Aortic smooth muscle cell (primary cell): ENCODE data around the gene ANKRD13D. TPM values are rescaled to one million over a fixed set of nuclear protein-coding genes. Genes with fewer than 3 reads are reported as not detected.

ENCODE experiments used
- total RNA-seq: library from RNA; depleted of rRNA; stranded (reverse); fragments of >200 nt; gene quantifications from 2 replicates; pipeline ENCODE4 v1.2.3, GENCODE V29; 2014

The ANKRD13D gene
- 46.2 and 58.3 TPM in 2 replicates for total RNA-seq

DNA sequence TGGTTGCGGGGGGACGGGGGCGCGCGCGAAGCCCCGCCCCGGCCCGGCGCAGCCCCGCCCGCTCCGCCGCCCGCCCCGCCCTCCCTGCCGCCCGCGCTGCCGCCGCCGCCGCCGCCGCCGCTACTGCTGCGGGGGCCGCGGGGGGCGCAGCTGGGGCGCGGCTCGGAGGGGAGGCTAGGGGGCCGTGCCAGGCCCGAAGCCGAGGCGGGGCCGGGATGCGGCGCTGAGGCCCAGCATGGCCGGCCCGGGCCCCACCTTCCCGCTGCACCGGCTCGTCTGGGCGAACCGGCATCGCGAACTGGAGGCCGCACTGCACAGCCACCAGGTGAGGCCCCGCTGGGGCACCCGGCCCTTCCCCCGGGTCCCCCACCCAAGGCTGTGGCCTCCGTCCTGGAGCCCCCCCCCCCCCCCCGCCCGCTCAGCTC is at the start of gene ANKRD13D:
Gene ANKRD13D, plus strand, starts transcription at position 78 of the 425 bp plus-strand sequence. Its CDS starts 158 bp downstream, at position 236.

DNA sequence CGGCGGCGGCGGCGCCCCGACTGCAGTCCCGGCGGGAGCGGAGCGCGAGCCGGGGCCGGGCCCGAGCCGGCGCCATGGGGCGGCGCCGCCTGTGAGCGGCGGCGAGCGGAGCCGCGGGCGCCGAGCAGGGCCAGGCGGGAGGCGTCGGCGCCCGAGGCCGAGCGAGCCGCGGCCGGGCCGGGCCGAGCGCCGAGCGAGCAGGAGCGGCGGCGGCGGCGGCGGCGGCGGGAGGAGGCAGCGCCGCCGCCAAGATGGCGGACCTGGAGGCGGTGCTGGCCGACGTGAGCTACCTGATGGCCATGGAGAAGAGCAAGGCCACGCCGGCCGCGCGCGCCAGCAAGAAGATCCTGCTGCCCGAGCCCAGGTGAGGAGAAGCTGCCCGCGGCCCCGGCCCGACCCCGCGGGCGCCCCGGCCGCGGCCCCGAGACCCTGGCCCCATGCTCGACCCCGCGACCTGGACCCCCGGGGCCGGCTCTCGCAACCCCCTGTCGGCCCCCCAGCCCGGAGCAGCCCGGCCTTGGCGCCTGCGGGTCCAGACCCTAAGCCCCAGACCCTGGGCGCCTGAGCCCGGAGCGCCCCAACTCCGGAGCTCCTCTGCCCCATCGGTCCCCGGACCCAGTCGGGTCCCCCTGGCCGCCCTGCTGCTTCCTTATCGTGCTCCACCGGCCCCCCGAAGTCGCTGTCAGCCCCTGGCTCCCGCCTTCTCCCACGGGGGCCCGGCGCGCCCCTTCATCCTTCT is 22.5 kb upstream of the ANKRD13D start, which contains the start of gene GRK2:
Gene GRK2, plus strand, starts transcription at position 25 of the 739 bp plus-strand sequence. Its CDS starts 227 bp downstream, at position 252.

DNA sequence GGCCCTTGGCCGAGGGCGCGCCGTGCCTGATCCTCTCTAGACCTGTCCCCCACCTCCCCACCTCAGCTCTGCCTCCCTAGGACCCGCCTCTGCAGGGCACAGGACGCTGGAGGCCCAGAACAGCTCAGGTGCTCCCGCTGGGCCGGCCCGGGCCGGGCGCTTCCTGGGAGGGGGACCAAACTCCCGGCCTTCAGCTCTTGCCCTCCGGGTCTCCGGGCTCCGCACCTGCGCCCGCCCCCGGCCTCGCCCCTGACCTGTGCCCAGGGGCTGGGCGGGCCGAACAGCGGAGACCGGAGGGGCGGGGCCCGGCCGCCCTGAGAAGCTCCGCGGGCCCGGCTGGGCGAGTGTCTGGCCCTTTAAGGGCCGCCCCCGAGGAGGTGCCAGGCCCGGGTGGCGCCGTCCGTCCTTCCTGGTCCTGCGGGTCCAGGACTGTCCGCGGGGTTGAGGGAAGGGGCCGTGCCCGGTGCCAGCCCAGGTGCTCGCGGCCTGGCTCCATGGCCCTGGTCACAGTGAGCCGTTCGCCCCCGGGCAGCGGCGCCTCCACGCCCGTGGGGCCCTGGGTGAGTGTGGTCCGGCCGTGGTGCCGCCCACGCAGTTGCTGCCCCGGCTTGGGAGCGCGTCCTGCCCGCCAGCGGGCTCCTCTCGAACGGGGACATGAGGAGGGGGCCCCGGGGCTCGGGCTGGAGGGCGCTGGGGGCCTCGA is 14.2 kb downstream of the ANKRD13D start, which contains the start of gene SSH3:
Gene SSH3, plus strand, starts transcription at position 399 of the 703 bp plus-strand sequence. Its CDS starts 96 bp downstream, at position 495.

Other genes with a start within 250 kb of the ANKRD13D start
- 9.1 and 16.8 TPM in 2 replicates for gene RHOD, start 232.5 kb upstream of the ANKRD13D start, total RNA-seq
- 34.6 and 38.3 TPM in 2 replicates for gene KDM2A, start 170.0 kb upstream of the ANKRD13D start, total RNA-seq
- 26.0 and 31.7 TPM in 2 replicates for gene GRK2, start 22.8 kb upstream of the ANKRD13D start, total RNA-seq
- gene SSH3, start 14.2 kb downstream of the ANKRD13D start, total RNA-seq: 8.9 and 11.1 TPM in 2 replicates
- gene POLD4, start 64.2 kb downstream of the ANKRD13D start, total RNA-seq: 38.7 and 39.3 TPM in 2 replicates
- 4.7 and 7.7 TPM in 2 replicates for gene CLCF1, start 84.3 kb downstream of the ANKRD13D start, total RNA-seq
- 5.2 and 5.8 TPM in 2 replicates for gene RAD9A, start 102.7 kb downstream of the ANKRD13D start, total RNA-seq
- 146 and 165 TPM in 2 replicates for gene PPP1CA, start 112.6 kb downstream of the ANKRD13D start, total RNA-seq
- gene TBC1D10C, start 114.8 kb downstream of the ANKRD13D start, total RNA-seq: not detected in 2 replicates
- gene CARNS1, start 126.4 kb downstream of the ANKRD13D start, total RNA-seq: 0.13 and 0.75 TPM in 2 replicates
- 42.8 and 53.8 TPM in 2 replicates for gene RPS6KB2, start 139.2 kb downstream of the ANKRD13D start, total RNA-seq
- 0.25 and 0.26 TPM in 2 replicates for gene PTPRCAP, start 148.4 kb downstream of the ANKRD13D start, total RNA-seq
- 128 and 130 TPM in 2 replicates for gene CORO1B, start 154.2 kb downstream of the ANKRD13D start, total RNA-seq
- not detected in 2 replicates for gene GPR152, start 163.4 kb downstream of the ANKRD13D start, total RNA-seq
- 0.19 and 0.26 TPM in 2 replicates for gene CABP4, start 166.1 kb downstream of the ANKRD13D start, total RNA-seq
- 20.5 and 21.1 TPM in 2 replicates for gene TMEM134, start 179.9 kb downstream of the ANKRD13D start, total RNA-seq
- 87.0 and 102 TPM in 2 replicates for gene AIP, start 193.7 kb downstream of the ANKRD13D start, total RNA-seq
- 28.8 and 41.4 TPM in 2 replicates for gene PITPNM1, start 216.1 kb downstream of the ANKRD13D start, total RNA-seq
- 15.4 and 16.2 TPM in 2 replicates for gene CDK2AP2, start 218.9 kb downstream of the ANKRD13D start, total RNA-seq
- not detected in 2 replicates for gene CABP2, start 234.1 kb downstream of the ANKRD13D start, total RNA-seq